PC-3 (cell line): ENCODE data around the gene CLTA. TPM values are rescaled to one million over a fixed set of nuclear protein-coding genes. Genes with fewer than 3 reads are reported as not detected.
"Not testable (repeated sequence)": the region's sequence is repeated elsewhere in the genome, so short reads cannot be mapped to it uniquely, and the experiment has no call there.

Source experiments
- ATAC-seq: fragments of 200-7000 bp; cut with Tn5 transposase; 2 replicates; pipeline ENCODE4 v1.9.1; 2020; ENCODE audit warnings: mild to moderate bottlenecking, moderate library complexity
- BruUV-seq: library from RNA; stranded (reverse); fragments of 400-500 nt; replicated peaks from 2 replicates; lab custom pipeline; 2021; lab: Mats Ljungman, UMichigan
- CTCF ChIA-PET: fragments of 300-600 bp; sonication (Branson Sonifier 250); formaldehyde crosslinking; loops from one replicate; lab custom pipeline; 2022; ENCODE audit warnings: antibody characterized with exemption; lab: Charles Lee
- POLR2A ChIA-PET: fragments of 300-600 bp; sonication (Branson Sonifier 250); formaldehyde crosslinking; loops from one replicate; lab custom pipeline; 2022; ENCODE audit warnings: antibody characterized with exemption; ENCODE audit not compliant: unreplicated experiment; lab: Charles Lee
- DNase-seq: peaks from one replicate; pipeline ENCODE4 v3.0.0-alpha.2; 2015
- H2AFZ ChIP-seq: fragments of 300-600 bp; sonication (generic); 2 replicates; pipeline ENCODE4 v1.6.0; 2016; ENCODE audit warnings: antibody characterized with exemption, low read length
- H3F3A ChIP-seq: fragments of 300-600 bp; sonication (generic); one replicate; pipeline ENCODE4 v1.6.0; 2017; ENCODE audit warnings: antibody characterized with exemption, low read length, control low read depth, mild to moderate bottlenecking; ENCODE audit not compliant: unreplicated experiment
- H3K27ac ChIP-seq: fragments of 300-600 bp; sonication (generic); 2 replicates; pipeline ENCODE4 v1.5.1; 2016; ENCODE audit warnings: mild to moderate bottlenecking, low read length
- H3K27me3 ChIP-seq: fragments of 300-600 bp; sonication (generic); 2 replicates; pipeline ENCODE4 v1.6.1; 2016; ENCODE audit warnings: low read length, mixed read lengths
- H3K36me3 ChIP-seq: fragments of 300-600 bp; sonication (generic); 2 replicates; pipeline ENCODE4 v1.6.1; 2016; ENCODE audit warnings: low read depth, mixed run types, low read length, mixed read lengths
- H3K4me1 ChIP-seq: fragments of 300-600 bp; sonication (generic); 2 replicates; pipeline ENCODE4 v1.5.1; 2016; ENCODE audit warnings: low read length; ENCODE audit not compliant: insufficient read depth
- H3K4me2 ChIP-seq: fragments of 300-600 bp; sonication (generic); 2 replicates; pipeline ENCODE4 v1.6.0; 2016; ENCODE audit warnings: low read length
- H3K4me3 ChIP-seq: fragments of 300-600 bp; sonication (generic); 2 replicates; pipeline ENCODE4 v1.5.1; 2016; ENCODE audit warnings: mild to moderate bottlenecking, low read length, mixed read lengths
- H3K79me2 ChIP-seq: fragments of 300-600 bp; sonication (generic); 2 replicates; pipeline ENCODE4 v1.6.1; 2017; ENCODE audit warnings: low read length, mixed read lengths
- H3K9ac ChIP-seq: fragments of 300-600 bp; sonication (generic); 2 replicates; pipeline ENCODE4 v1.6.0; 2016; ENCODE audit warnings: mild to moderate bottlenecking, low read length
- H3K9me2 ChIP-seq: fragments of 300-600 bp; sonication (generic); replicated peaks from 2 replicates; pipeline ENCODE4 v1.6.1; 2016; ENCODE audit warnings: mixed run types, low read length, mixed read lengths
- H3K9me3 ChIP-seq: fragments of 300-600 bp; sonication (generic); 2 replicates; pipeline ENCODE4 v1.6.1; 2016; ENCODE audit warnings: low read length, mixed read lengths
- H4K20me1 ChIP-seq: fragments of 300-600 bp; sonication (generic); 2 replicates; pipeline ENCODE4 v1.6.1; 2016; ENCODE audit warnings: low read length, mixed read lengths
- EZH2 ChIP-seq: fragments of 300-600 bp; sonication (generic); IDR thresholded peaks from one replicate; pipeline ENCODE4 v1.6.1; 2017; ENCODE audit warnings: antibody characterized with exemption, mild to moderate bottlenecking, low read length; ENCODE audit not compliant: unreplicated experiment
- EZH2phosphoT487 ChIP-seq: fragments of 300-600 bp; sonication (generic); IDR thresholded peaks from 2 replicates; pipeline ENCODE4 v1.6.1; 2018; ENCODE audit warnings: mild to moderate bottlenecking, antibody characterized with exemption, low read length, borderline replicate concordance
- intact Hi-C: fragments of 100-400 bp; cut with micrococcal nuclease; formaldehyde crosslinking; loops from 2 replicates; pipeline ENCODE4 v1.9.0; 2023
- total RNA-seq: library from RNA; depleted of rRNA; stranded (reverse); fragments of >200 nt; gene quantifications from 2 replicates; pipeline ENCODE4 v1.2.3, GENCODE V29; 2014
- TF ChIP-seq, protein P1 (sequence below): fragments of 300-600 bp; sonication (generic); conservative IDR thresholded peaks from 2 replicates; pipeline ENCODE4 v1.5.1; 2017; ENCODE audit warnings: antibody characterized with exemption, low read depth, mild to moderate bottlenecking, low read length

CLTA gene
- total RNA-seq, 1 experiment from 2014 or later = 259 TPM

- Histone ChIP-seq H3K27me3 (no peaks in the 10 kb centered on the region), H3K9me3 (no peaks in the 10 kb centered on the region), H3K79me2 (no peaks in the 10 kb centered on the region), H3K4me3 (no peak overlapping the region), H2AFZ (no peak overlapping the region), H3K9ac (no peak overlapping the region), H3K27ac (no peak overlapping the region), H3K36me3 (no peaks in the 10 kb centered on the region), H4K20me1 (no peaks in the 10 kb centered on the region), H3F3A (no peaks in the 10 kb centered on the region), H3K4me2 (no peak overlapping the region), H3K9me2 (no peaks in the 10 kb centered on the region), H3K4me1 (no peaks in the 10 kb centered on the region)
- ATAC-seq = no peak
- CTCF ChIA-PET = no interaction called here
- no peak for DNase-seq
- intact Hi-C loops = no loop called here
- BruUV-seq = no TSS peak
- POLR2A ChIA-PET = no interaction called here
- TF ChIP-seq EZH2phosphoT487 = no peak
- TF ChIP-seq, protein P1, sequence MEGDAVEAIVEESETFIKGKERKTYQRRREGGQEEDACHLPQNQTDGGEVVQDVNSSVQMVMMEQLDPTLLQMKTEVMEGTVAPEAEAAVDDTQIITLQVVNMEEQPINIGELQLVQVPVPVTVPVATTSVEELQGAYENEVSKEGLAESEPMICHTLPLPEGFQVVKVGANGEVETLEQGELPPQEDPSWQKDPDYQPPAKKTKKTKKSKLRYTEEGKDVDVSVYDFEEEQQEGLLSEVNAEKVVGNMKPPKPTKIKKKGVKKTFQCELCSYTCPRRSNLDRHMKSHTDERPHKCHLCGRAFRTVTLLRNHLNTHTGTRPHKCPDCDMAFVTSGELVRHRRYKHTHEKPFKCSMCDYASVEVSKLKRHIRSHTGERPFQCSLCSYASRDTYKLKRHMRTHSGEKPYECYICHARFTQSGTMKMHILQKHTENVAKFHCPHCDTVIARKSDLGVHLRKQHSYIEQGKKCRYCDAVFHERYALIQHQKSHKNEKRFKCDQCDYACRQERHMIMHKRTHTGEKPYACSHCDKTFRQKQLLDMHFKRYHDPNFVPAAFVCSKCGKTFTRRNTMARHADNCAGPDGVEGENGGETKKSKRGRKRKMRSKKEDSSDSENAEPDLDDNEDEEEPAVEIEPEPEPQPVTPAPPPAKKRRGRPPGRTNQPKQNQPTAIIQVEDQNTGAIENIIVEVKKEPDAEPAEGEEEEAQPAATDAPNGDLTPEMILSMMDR = no peak
- TF ChIP-seq EZH2 = no peak
These were observed 16.0 kb upstream of the CLTA start for GRCh38 chr9:36174731-36175130.

GRCh38 chr9:36175209-36175608, 15.5 kb upstream of the CLTA start:
- H3F3A ChIP-seq, CTCF ChIA-PET, H3K4me2 ChIP-seq, ATAC-seq, H3K4me1 ChIP-seq, H3K79me2 ChIP-seq, DNase-seq, BruUV-seq, H3K9ac ChIP-seq, POLR2A ChIA-PET, H3K4me3 ChIP-seq, H3K27me3 ChIP-seq, H4K20me1 ChIP-seq, H3K27ac ChIP-seq, H3K36me3 ChIP-seq, H3K9me3 ChIP-seq, H3K9me2 ChIP-seq, H2AFZ ChIP-seq, intact Hi-C loops: not testable (repeated sequence)

GRCh38 chr9:36176496-36176895, 14.2 kb upstream of the CLTA start:
- H3K27me3 ChIP-seq, H3K4me2 ChIP-seq, DNase-seq, ATAC-seq, H3K4me1 ChIP-seq, H3K4me3 ChIP-seq, H3K9me2 ChIP-seq, CTCF ChIA-PET, H2AFZ ChIP-seq, H3K9ac ChIP-seq, intact Hi-C loops, H3F3A ChIP-seq, BruUV-seq, H3K79me2 ChIP-seq, H3K36me3 ChIP-seq, POLR2A ChIA-PET, H4K20me1 ChIP-seq, H3K9me3 ChIP-seq, H3K27ac ChIP-seq: not testable (repeated sequence)

DNA sequence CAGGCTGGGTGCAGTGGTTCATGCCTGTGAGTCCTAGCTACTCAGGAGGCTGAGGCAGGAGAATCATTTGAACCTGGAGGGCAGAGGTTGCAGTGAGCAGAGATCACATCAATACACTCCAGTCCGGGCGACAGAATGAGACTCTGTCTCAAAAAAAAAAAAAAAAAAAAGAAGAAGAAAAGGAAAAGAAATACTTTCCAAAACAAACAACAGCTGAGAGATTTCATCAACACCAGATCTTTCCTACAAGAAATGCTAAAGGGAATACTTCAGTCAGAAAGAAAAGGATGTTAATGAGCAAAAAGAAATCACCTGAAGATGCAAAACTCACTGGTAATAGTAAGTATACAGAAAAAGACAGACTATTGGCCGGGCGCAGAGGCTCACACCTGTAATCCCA, 13.2 kb upstream of the CLTA start:
- ChIA-PET CTCF (no interaction called here), POLR2A (no interaction called here)
- Histone ChIP-seq H3K4me2 (no peak overlapping the region), H4K20me1 (no peaks in the 10 kb centered on the region), H3K9me2 (no peaks in the 10 kb centered on the region), H3K9me3 (no peaks in the 10 kb centered on the region), H3K27me3 (no peaks in the 10 kb centered on the region), H3K9ac (no peak overlapping the region), H2AFZ (no peak overlapping the region), H3K4me1 (no peaks in the 10 kb centered on the region), H3K4me3 (no peak overlapping the region), H3F3A (no peaks in the 10 kb centered on the region), H3K79me2 (no peaks in the 10 kb centered on the region), H3K27ac (no peak overlapping the region), H3K36me3 (no peaks in the 10 kb centered on the region)
- BruUV-seq = no TSS peak
- DNase-seq (no peak), ATAC-seq (no peak)
- intact Hi-C loops = no loop called here
- TF ChIP-seq, protein P1 = no peak
- TF ChIP-seq EZH2phosphoT487 (no peak), EZH2 (no peak)

DNA sequence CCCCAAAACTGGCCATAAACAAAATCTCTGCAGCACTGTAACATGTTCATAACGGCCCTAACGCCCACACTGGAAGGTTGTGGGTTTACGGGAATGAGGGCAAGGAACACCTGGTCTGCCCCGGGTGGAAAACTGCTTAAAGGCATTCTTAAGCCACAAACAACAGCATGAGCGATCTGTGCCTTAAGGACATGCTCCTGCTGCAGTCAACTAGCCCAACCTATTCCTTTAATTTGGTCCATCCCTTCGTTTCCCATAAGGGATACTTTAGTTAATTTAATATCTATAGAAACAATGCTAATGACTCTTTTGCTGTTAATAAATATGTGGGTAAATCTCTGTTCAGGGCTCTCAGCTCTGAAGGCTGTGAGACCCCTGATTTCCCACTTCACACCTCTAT, 10.5 kb upstream of the CLTA start:
- CTCF ChIA-PET, H3K4me3 ChIP-seq, ATAC-seq, H3K9me3 ChIP-seq, H3K27me3 ChIP-seq, H3K9ac ChIP-seq, H3K4me2 ChIP-seq, H3K9me2 ChIP-seq, H3F3A ChIP-seq, POLR2A ChIA-PET, H3K36me3 ChIP-seq, H4K20me1 ChIP-seq, H3K27ac ChIP-seq, H2AFZ ChIP-seq, intact Hi-C loops, BruUV-seq, H3K4me1 ChIP-seq, DNase-seq, H3K79me2 ChIP-seq: not testable (repeated sequence)
